Panc1 (cell line): ENCODE measurements around the gene ROBO2.

Source experiments
- POLR2AphosphoS5 ChIP-seq: IDR thresholded peaks from 2 replicates; pipeline ENCODE4 v1.6.1; 2012; ENCODE audit warnings: mild to moderate bottlenecking, low read depth, low read length, moderate library complexity
- SIN3A ChIP-seq: IDR thresholded peaks from 2 replicates; pipeline ENCODE4 v1.6.1; 2012; ENCODE audit warnings: low read depth, mild to moderate bottlenecking, low read length, moderate library complexity, borderline replicate concordance; ENCODE audit not compliant: insufficient read depth
- TCF7L2 ChIP-seq: IDR thresholded peaks from 2 replicates; pipeline ENCODE4 v1.6.1; 2011; ENCODE audit warnings: mild to moderate bottlenecking, low read depth, low read length, inconsistent platforms
- TF ChIP-seq, protein P1 (sequence below): fragments of 450-650 bp; IDR thresholded peaks from 2 replicates; pipeline ENCODE4 v1.5.1; 2017; ENCODE audit warnings: mild to moderate bottlenecking
- TF ChIP-seq, protein P2 (sequence below), 2 experiments: IDR thresholded peaks; 2 replicates each; pipeline ENCODE4 v1.6.1; 2011 to 2012; ENCODE audit warnings: low read depth in 2 of 2, control low read depth in 1 of 2, low read length in 1 of 2, mild to moderate bottlenecking in 1 of 2, moderate library complexity in 1 of 2; ENCODE audit not compliant: insufficient read depth in 1 of 2

DNA sequence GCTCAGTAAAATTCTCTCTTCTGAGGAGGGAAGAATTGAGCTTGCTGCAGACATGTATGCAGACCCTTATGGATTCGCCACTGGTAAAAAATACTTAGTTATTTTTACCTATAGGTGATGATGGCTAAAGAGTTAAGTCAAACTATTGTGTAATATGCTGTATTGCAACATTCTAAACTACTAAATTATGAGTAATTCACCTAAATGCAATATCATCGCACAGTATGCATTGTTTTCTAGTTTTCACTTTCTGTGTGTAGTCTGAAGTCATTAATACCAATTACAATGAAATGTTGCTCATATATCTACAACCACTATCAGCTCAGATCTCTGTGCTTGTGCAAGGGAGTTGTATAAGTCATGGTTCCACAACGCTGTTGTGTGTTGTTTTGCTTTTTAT lies 48.7 kb upstream of the ROBO2 start:
- TF ChIP-seq, protein P1, sequence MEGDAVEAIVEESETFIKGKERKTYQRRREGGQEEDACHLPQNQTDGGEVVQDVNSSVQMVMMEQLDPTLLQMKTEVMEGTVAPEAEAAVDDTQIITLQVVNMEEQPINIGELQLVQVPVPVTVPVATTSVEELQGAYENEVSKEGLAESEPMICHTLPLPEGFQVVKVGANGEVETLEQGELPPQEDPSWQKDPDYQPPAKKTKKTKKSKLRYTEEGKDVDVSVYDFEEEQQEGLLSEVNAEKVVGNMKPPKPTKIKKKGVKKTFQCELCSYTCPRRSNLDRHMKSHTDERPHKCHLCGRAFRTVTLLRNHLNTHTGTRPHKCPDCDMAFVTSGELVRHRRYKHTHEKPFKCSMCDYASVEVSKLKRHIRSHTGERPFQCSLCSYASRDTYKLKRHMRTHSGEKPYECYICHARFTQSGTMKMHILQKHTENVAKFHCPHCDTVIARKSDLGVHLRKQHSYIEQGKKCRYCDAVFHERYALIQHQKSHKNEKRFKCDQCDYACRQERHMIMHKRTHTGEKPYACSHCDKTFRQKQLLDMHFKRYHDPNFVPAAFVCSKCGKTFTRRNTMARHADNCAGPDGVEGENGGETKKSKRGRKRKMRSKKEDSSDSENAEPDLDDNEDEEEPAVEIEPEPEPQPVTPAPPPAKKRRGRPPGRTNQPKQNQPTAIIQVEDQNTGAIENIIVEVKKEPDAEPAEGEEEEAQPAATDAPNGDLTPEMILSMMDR: no peak
- TF ChIP-seq, protein P2, sequence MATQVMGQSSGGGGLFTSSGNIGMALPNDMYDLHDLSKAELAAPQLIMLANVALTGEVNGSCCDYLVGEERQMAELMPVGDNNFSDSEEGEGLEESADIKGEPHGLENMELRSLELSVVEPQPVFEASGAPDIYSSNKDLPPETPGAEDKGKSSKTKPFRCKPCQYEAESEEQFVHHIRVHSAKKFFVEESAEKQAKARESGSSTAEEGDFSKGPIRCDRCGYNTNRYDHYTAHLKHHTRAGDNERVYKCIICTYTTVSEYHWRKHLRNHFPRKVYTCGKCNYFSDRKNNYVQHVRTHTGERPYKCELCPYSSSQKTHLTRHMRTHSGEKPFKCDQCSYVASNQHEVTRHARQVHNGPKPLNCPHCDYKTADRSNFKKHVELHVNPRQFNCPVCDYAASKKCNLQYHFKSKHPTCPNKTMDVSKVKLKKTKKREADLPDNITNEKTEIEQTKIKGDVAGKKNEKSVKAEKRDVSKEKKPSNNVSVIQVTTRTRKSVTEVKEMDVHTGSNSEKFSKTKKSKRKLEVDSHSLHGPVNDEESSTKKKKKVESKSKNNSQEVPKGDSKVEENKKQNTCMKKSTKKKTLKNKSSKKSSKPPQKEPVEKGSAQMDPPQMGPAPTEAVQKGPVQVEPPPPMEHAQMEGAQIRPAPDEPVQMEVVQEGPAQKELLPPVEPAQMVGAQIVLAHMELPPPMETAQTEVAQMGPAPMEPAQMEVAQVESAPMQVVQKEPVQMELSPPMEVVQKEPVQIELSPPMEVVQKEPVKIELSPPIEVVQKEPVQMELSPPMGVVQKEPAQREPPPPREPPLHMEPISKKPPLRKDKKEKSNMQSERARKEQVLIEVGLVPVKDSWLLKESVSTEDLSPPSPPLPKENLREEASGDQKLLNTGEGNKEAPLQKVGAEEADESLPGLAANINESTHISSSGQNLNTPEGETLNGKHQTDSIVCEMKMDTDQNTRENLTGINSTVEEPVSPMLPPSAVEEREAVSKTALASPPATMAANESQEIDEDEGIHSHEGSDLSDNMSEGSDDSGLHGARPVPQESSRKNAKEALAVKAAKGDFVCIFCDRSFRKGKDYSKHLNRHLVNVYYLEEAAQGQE (IDR thresholded peaks at IDR 0.05; ENCODE audit: insufficient read depth in 1 of 2, low read depth in 2 of 2, low read length in 1 of 2): no peak
- TF ChIP-seq TCF7L2 (no peak), POLR2AphosphoS5 (no peak), SIN3A (no peak)
